Type B pancreatic cell (in vitro differentiated cells): Measurements from ENCODE around the gene EEF1AKMT2. TPM values are rescaled to one million over a fixed set of nuclear protein-coding genes. Genes with fewer than 3 reads are reported as not detected.

Experiments used
- DNase-seq: peaks from one replicate; pipeline ENCODE4 v3.0.0; 2021; ENCODE audit warnings: mixed read lengths; ENCODE audit not compliant: unreplicated experiment; ENCODE audit errors: extremely low spot score
- H3K27ac Mint-ChIP-seq: 2 replicates; pipeline ENCODE4 v1.8.0; 2021; ENCODE audit warnings: mild to moderate bottlenecking, mixed read lengths
- H3K27me3 Mint-ChIP-seq: 2 replicates; pipeline ENCODE4 v1.8.0; 2021; ENCODE audit warnings: mixed read lengths
- H3K36me3 Mint-ChIP-seq: 2 replicates; pipeline ENCODE4 v1.8.0; 2021; ENCODE audit warnings: mixed read lengths
- H3K4me1 Mint-ChIP-seq: one replicate; pipeline ENCODE4 v1.8.0; 2021; ENCODE audit warnings: mixed read lengths; ENCODE audit not compliant: unreplicated experiment
- H3K4me3 Mint-ChIP-seq: 2 replicates; pipeline ENCODE4 v1.8.0; 2021; ENCODE audit warnings: mild to moderate bottlenecking, mixed read lengths
- H3K9me3 Mint-ChIP-seq: 2 replicates; pipeline ENCODE4 v1.8.0; 2021; ENCODE audit warnings: mixed read lengths
- CTCF ChIP-seq: fragments of 200-600 bp; sonication (generic); conservative IDR thresholded peaks from 2 replicates; pipeline ENCODE4 v1.5.0; 2021; ENCODE audit warnings: antibody characterized with exemption, mild to moderate bottlenecking
- total RNA-seq: library from RNA; stranded (reverse); gene quantifications from 2 replicates; pipeline ENCODE4 v1.2.1, GENCODE V29; 2021; ENCODE audit warnings: low replicate concordance

The EEF1AKMT2 gene
- total RNA-seq, 1 donor from 2014 or later, result 18.8 TPM

GRCh38 chr10:124768791-124769190 is 22.9 kb downstream of the EEF1AKMT2 start:
- Mint-ChIP-seq H3K4me1 (peaks cover 2% of the 10 kb centered on the region), H3K27ac (no peak overlapping the region), H3K4me3 (no peak overlapping the region), H3K27me3 (no peaks in the 10 kb centered on the region), H3K9me3 (no peaks in the 10 kb centered on the region), H3K36me3 (peaks cover 38% of the 10 kb centered on the region)
- TF ChIP-seq CTCF, result no peak
- DNase-seq, result no peak

- H3K27me3 Mint-ChIP-seq, result no peaks in the 10 kb centered on the region
- TF ChIP-seq CTCF, result no peak
- H3K4me3 Mint-ChIP-seq, result no peak overlapping the region
- no peaks in the 10 kb centered on the region for H3K9me3 Mint-ChIP-seq
- peaks cover 9% of the 10 kb centered on the region for H3K36me3 Mint-ChIP-seq
- DNase-seq, result no peak
- peaks cover 6% of the 10 kb centered on the region for H3K4me1 Mint-ChIP-seq
- no peak overlapping the region for H3K27ac Mint-ChIP-seq
Observed at GRCh38 chr10:124765256-124765655, 26.4 kb downstream of the EEF1AKMT2 start.

- TF ChIP-seq CTCF, result no peak
- H3K27ac Mint-ChIP-seq, result no peak overlapping the region
- peaks cover 6% of the 10 kb centered on the region for H3K4me1 Mint-ChIP-seq
- H3K36me3 Mint-ChIP-seq, result peaks cover 12% of the 10 kb centered on the region
- DNase-seq, result no peak
- H3K9me3 Mint-ChIP-seq, result no peaks in the 10 kb centered on the region
- H3K4me3 Mint-ChIP-seq, result no peak overlapping the region
- H3K27me3 Mint-ChIP-seq, result no peaks in the 10 kb centered on the region
Observed at GRCh38 chr10:124763267-124763666, 28.4 kb downstream of the EEF1AKMT2 start.

- H3K4me3 Mint-ChIP-seq, result no peak overlapping the region
- no peak for TF ChIP-seq CTCF
- H3K36me3 Mint-ChIP-seq, result peaks cover 8% of the 10 kb centered on the region
- H3K27ac Mint-ChIP-seq, result no peak overlapping the region
- H3K9me3 Mint-ChIP-seq, result no peaks in the 10 kb centered on the region
- H3K27me3 Mint-ChIP-seq, result no peaks in the 10 kb centered on the region
- peaks cover 7% of the 10 kb centered on the region for H3K4me1 Mint-ChIP-seq
- DNase-seq, result no peak
Observed at GRCh38 chr10:124762281-124762680, 29.4 kb downstream of the EEF1AKMT2 start.

- Mint-ChIP-seq H3K27me3 (no peaks in the 10 kb centered on the region), H3K27ac (no peak overlapping the region)
Observed at GRCh38 chr10:124756156-124756903, 35.4 kb downstream of the EEF1AKMT2 start.

More at GRCh38 chr10:124756156-124756903, 35.4 kb downstream of the EEF1AKMT2 start:
- H3K36me3 Mint-ChIP-seq, result peaks cover 12% of the 10 kb centered on the region
- H3K4me3 Mint-ChIP-seq, result no peak overlapping the region
- peaks cover 15% of the 10 kb centered on the region for H3K4me1 Mint-ChIP-seq
- DNase-seq, result no peak
- TF ChIP-seq CTCF, result no peak
- no peaks in the 10 kb centered on the region for H3K9me3 Mint-ChIP-seq
